C4-2B (cell line): ENCODE data around the gene ELOF1.

Experiments used
- ZFX ChIP-seq: fragments of 450-650 bp; IDR thresholded peaks from 2 replicates; pipeline ENCODE4 v1.6.1; 2017
- TF ChIP-seq, protein P1 (sequence below): fragments of 450-650 bp; conservative IDR thresholded peaks from 2 replicates; pipeline ENCODE4 v1.5.1; 2017; ENCODE audit warnings: mild to moderate bottlenecking

DNA sequence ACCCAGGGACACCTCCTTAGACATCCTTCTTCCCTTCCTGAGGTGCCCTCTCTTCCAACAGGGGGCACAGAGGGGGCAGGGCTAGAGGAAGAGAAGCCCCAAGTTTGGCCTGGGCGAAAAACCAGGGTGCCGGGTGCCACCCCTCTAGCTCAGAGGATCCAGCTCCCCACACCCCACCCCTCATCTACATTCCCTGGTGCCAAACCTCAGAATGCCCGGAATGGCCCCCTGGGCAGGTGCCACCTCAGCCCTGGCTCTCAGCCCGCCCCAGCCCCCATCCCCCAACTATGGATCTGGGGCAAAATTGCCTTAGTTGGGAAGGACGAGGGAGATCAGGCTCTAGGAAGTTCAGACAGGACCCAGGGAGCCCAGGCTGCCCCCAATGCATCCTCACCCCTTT is 18.4 kb downstream of the ELOF1 start:
- TF ChIP-seq, protein P1, sequence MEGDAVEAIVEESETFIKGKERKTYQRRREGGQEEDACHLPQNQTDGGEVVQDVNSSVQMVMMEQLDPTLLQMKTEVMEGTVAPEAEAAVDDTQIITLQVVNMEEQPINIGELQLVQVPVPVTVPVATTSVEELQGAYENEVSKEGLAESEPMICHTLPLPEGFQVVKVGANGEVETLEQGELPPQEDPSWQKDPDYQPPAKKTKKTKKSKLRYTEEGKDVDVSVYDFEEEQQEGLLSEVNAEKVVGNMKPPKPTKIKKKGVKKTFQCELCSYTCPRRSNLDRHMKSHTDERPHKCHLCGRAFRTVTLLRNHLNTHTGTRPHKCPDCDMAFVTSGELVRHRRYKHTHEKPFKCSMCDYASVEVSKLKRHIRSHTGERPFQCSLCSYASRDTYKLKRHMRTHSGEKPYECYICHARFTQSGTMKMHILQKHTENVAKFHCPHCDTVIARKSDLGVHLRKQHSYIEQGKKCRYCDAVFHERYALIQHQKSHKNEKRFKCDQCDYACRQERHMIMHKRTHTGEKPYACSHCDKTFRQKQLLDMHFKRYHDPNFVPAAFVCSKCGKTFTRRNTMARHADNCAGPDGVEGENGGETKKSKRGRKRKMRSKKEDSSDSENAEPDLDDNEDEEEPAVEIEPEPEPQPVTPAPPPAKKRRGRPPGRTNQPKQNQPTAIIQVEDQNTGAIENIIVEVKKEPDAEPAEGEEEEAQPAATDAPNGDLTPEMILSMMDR: no peak
- TF ChIP-seq ZFX: no peak
